GM10847 (cell line): Measurements from ENCODE around the gene CPEB1.

ENCODE experiments used
- POLR2A ChIP-seq: IDR thresholded peaks from 2 replicates; pipeline ENCODE4 v1.6.1; 2011; ENCODE audit not compliant: insufficient read length; ENCODE audit errors: extremely low read depth

Gene CPEB1

DNA sequence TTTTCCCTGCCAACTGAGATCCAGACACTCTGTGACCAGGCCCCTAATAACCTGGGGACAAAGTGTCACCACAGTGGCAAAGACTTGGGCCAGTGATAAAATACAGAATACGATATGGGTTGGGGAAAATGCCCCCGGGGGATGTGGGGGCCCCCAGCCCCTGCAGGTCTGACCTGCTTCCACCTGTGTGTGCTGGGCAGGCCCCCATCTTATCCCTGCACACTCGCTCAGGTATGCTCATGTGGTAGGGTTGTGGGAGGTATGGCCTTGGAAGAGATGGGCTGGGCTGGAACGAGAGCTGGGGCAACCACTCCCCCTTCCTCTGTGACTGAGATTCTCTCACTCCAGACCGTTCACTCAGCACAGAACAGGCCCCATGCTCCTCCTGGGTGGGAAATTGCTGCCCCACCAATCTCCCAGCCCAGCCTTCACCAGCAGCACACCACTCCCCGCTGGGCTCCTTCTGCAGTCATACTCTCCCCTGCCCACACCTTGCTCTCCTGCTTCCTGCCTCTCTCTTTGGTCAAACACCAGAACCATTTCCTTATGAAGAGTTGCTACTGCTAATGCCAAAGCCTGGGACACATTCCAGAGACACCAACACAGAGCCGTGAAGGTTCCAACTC is 9.6 kb upstream of the CPEB1 start:
- TF ChIP-seq POLR2A: no peak

GRCh38 chr15:82655606-82656005 is 8.4 kb upstream of the CPEB1 start:
- no peak for TF ChIP-seq POLR2A

- no peak for TF ChIP-seq POLR2A
Observed at GRCh38 chr15:82653483-82654168, 6.5 kb upstream of the CPEB1 start.

DNA sequence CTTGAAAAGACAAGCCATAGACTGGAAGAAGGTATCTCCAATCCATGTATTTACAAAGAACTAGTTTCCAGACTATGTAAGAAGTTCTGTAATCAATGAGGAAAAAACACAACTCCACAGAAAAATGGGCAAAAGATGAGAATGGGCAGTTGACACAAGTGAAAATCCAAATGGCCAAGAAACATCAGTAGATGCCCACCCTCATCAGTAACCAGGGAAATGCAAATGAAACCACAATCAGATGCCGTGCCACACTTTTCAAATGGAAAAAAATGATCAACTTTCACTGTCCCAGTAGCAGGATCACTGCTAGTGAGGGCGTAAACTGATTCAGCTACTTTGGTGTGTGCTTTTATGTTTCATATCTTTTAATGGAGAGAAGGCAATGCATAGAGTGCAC is 4.5 kb upstream of the CPEB1 start:
- no peak for TF ChIP-seq POLR2A

DNA sequence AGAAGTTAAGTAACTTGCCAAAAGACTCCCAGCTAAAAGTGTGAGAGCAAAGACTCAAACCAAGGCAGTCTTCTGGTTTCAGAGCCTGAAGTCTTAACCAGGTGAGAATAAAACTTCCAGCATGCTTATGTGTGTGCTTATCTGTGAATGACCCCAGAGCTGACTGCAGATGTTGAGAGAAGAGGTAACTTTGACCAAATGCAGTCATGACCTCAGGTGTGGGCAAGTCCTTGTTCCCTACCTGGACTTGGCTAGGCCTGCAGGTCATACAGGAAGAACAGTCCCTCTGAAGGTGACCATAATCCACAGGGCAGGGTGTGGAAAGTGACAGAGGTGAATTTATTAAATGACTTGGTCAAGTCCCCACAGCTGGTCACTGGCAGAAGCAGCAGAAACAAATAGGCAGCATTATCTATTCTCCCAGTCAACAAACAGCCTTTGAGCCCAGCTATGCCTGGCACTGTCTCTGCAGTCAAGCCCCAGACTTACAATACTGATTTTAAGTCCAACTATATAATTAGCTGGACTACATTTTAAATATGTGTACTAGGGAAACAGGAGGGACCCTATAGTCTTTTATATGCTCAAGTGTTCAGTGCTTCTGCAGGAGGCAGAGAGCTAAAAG is 3.0 kb upstream of the CPEB1 start:
- no peak for TF ChIP-seq POLR2A

DNA sequence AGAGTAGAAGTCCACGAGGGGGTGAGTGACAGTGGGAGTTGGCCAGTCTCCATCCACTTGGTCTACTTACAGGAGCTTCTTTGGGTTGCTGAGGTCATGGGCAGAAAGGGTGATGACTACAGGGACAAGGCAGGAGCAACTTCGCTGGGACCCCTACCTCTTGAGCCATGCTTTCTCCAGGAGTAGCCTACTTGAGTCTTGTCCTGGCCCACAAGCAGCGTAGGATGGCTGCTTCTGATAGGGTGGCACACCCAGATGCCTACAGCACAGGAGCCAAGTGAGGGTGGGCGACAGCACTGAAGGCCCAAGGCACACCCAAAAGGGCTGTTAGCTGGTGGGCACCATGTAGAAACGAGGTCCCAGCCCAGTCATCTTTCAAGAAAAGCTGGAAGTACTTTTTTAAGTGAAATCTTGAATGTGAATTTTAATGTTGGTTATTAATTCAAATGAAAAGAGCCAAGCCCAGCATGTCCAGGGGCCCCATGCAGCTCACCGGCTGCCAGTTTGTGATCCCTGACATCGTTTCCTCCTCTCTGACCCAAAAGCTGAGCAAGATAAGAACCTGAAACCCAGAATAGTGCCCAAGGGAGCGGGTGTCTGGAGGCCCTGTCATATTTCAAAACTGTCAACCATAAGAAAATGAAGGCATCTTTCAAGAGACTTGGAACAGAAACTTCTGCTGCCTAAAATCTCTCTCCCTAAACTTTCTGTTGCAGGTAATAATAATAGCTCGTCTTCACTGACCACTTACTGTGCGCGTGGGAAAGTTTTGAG is 2.2 kb upstream of the CPEB1 start:
- no peak for TF ChIP-seq POLR2A

- TF ChIP-seq POLR2A: no peak
Observed at GRCh38 chr15:82648257-82649103, 1.3 kb upstream of the CPEB1 start.

GRCh38 chr15:82647835-82648256 is 683 bp upstream of the CPEB1 start:
- no peak for TF ChIP-seq POLR2A

DNA sequence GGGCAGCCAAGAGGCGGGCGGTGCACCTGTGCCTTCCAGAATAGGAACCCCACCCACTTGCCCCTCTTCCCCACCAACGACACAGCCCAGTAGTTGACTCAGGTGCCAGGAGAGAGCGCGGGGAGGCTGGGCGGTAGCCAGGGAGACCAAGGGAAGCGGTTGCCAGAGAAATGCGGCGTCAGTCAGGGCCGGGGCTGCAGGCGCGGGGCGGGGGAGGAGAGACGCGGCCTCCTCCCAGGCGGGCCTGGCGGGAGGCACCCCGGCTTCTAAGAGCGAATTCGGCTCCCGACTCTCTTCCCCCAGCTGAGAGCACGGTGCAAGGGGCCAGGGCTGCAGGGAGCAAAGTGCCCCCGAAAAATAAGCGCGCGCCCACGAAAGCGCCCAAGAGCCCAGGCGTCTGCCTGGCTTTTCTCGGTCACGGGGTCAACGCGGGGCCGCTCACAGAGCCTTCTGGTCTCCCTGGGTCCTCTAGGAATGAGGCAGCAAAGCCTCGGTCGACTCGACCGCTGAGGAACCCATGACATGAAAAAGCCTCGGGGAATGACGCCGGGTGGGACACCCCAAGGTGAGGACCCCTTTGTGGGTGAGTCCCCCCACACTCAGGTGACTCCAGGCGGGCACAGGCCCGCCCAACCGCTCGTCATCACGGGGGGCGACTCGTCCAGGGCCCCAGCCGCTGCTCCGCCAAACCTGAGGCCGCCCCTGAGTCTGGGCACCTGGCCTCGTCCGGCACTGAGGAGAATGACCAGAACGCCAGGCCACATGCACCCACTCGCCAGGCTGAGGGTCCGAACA is 716 bp downstream of the CPEB1 start:
- TF ChIP-seq POLR2A: no peak

DNA sequence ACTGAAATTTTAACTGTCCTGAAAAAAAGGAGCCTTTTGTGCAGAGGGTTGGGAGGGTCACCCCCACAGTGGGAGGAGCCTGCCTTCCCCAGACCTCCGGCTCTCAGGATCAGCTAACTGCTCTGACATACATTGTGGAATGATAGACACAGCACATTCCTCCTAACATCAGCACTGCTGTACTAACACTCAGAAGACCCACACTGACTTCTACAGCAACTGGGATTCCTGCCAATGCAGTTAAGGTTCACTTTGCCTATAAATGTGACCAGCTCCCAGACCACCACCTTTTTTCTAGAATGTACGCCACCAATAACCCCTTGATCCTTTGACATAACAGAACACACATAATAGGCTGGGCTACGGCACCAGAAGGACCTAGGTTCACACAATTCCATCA is 3.2 kb downstream of the CPEB1 start:
- no peak for TF ChIP-seq POLR2A

GRCh38 chr15:82642656-82643055 is 4.5 kb downstream of the CPEB1 start:
- TF ChIP-seq POLR2A: no peak

DNA sequence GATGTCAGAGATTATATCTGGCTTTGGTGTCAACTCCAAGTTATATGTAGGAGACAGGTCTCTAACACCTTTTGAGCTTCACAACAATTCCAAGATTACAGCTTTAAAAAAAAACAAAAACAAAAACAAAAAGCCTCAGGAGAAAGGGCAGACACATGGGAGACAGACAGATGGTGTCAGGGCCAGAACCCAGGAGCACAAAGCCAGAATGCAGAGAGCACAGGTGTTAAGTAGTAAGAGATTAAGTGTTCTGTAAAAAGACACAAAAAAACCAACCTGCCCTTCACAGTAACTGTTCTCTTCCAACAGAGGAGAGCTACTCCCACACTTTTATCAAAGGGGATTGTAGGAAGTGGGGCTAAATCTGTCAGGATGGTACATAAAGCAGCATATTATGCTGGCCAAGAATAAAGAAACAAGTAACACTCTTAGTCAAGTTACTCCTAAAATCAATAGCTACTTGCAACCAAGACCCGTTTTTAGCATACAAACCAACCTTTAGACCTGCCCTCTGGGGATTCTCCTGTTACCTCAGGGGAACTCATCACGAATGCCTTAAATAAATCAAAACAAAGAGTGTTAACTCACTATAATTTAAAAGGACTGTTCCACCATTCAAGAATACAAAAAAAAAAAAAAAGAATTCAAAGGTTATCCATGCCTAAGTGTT is 5.9 kb downstream of the CPEB1 start:
- TF ChIP-seq POLR2A: no peak

DNA sequence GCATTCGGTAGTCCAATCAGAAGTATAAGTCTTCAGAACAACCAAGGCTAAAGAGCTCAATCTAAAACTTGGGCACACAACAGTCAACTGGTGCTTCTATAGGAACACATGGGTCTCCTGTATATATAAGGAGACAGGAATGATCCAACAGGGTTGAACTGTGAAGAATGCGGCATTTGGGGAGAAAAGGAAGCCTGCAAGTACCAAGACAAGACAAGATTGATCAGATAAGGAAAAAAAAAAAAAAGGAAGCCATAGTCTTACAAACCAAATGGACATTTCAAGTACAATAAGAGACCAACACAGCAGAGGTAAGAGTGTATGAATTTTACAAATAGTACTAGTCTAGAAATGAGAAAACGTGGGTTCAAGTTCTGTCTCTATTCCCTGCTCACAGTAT is 6.5 kb downstream of the CPEB1 start:
- TF ChIP-seq POLR2A: no peak

DNA sequence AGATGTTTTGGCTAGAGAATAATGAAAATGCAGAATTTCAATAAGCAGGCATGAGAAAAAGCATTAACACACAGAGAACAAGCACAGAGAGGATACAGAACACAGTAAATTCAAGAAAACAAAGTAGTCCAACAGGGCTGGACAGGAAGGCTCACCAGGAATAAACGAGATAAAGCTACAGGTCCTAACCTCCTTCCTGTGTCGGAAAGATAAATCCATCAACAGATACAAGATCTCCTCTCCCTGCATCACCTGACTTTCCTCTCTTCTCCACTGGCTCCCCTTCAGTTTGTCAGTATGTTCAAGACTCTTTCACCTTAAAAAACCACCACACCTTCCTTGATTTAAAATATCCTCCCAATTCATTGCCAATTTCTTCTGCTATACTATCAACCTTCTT is 11.4 kb downstream of the CPEB1 start:
- no peak for TF ChIP-seq POLR2A
